Measurements from ENCODE around the gene KLRD1.
"Not testable (repeated sequence)": the region's sequence is repeated elsewhere in the genome, so short reads cannot be mapped to it uniquely, and the experiment has no call there.

KLRD1 gene

GRCh38 chr12:10366875-10367274 is 59.2 kb downstream of the KLRD1 start:
- H3K4me3 ChIP-seq (ENCODE audit: insufficient read depth, low read depth, low read length, poor library complexity, severe bottlenecking): no peak overlapping the region
- no peaks in the 10 kb centered on the region for H3K9me3 ChIP-seq (ENCODE audit: control insufficient read depth, low read length)
- no peaks in the 10 kb centered on the region for H3K27me3 ChIP-seq (replicated peaks; ENCODE audit: control insufficient read depth, insufficient read depth, low read length, poor library complexity, severe bottlenecking)
- H3K27ac ChIP-seq (ENCODE audit: insufficient read depth, low read length, poor library complexity, severe bottlenecking): no peak overlapping the region
- no peaks in the 10 kb centered on the region for H3K36me3 ChIP-seq (ENCODE audit: control insufficient read depth, insufficient read depth, low read length)
- no peak for DNase-seq
- peaks cover 5% of the 10 kb centered on the region for H3K4me1 ChIP-seq (ENCODE audit: control insufficient read depth, insufficient read depth, low read length, poor library complexity, severe bottlenecking)

GRCh38 chr12:10367714-10368113 is 60.0 kb downstream of the KLRD1 start:
- H3K27ac ChIP-seq (ENCODE audit: insufficient read depth, low read length, poor library complexity, severe bottlenecking): not testable (repeated sequence)

GRCh38 chr12:10368206-10369171 is 60.8 kb downstream of the KLRD1 start:
- H3K27ac ChIP-seq (ENCODE audit: insufficient read depth, low read length, poor library complexity, severe bottlenecking): no peak overlapping the region
- H3K9me3 ChIP-seq (ENCODE audit: control insufficient read depth, low read length): no peaks in the 10 kb centered on the region
- DNase-seq: no peak
- H3K36me3 ChIP-seq (ENCODE audit: control insufficient read depth, insufficient read depth, low read length): no peaks in the 10 kb centered on the region
- H3K27me3 ChIP-seq (replicated peaks; ENCODE audit: control insufficient read depth, insufficient read depth, low read length, poor library complexity, severe bottlenecking): no peaks in the 10 kb centered on the region
- H3K4me3 ChIP-seq (ENCODE audit: insufficient read depth, low read depth, low read length, poor library complexity, severe bottlenecking): no peak overlapping the region
- H3K4me1 ChIP-seq (ENCODE audit: control insufficient read depth, insufficient read depth, low read length, poor library complexity, severe bottlenecking): peaks cover 5% of the 10 kb centered on the region

More at GRCh38 chr12:10367714-10368113, 60.0 kb downstream of the KLRD1 start:
- H3K27me3 ChIP-seq (replicated peaks; ENCODE audit: control insufficient read depth, insufficient read depth, low read length, poor library complexity, severe bottlenecking); H3K9me3 ChIP-seq (ENCODE audit: control insufficient read depth, low read length); H3K36me3 ChIP-seq (ENCODE audit: control insufficient read depth, insufficient read depth, low read length); DNase-seq; H3K4me1 ChIP-seq (ENCODE audit: control insufficient read depth, insufficient read depth, low read length, poor library complexity, severe bottlenecking); H3K4me3 ChIP-seq (ENCODE audit: insufficient read depth, low read depth, low read length, poor library complexity, severe bottlenecking): not testable (repeated sequence)

GRCh38 chr12:10369557-10370415 is 62.1 kb downstream of the KLRD1 start:
- peaks cover 5% of the 10 kb centered on the region for H3K4me1 ChIP-seq (ENCODE audit: control insufficient read depth, insufficient read depth, low read length, poor library complexity, severe bottlenecking)
- H3K27me3 ChIP-seq (replicated peaks; ENCODE audit: control insufficient read depth, insufficient read depth, low read length, poor library complexity, severe bottlenecking): no peaks in the 10 kb centered on the region
- H3K9me3 ChIP-seq (ENCODE audit: control insufficient read depth, low read length): no peaks in the 10 kb centered on the region
- H3K36me3 ChIP-seq (ENCODE audit: control insufficient read depth, insufficient read depth, low read length): no peaks in the 10 kb centered on the region
- DNase-seq: no peak
- no peak overlapping the region for H3K27ac ChIP-seq (ENCODE audit: insufficient read depth, low read length, poor library complexity, severe bottlenecking)
- H3K4me3 ChIP-seq (ENCODE audit: insufficient read depth, low read depth, low read length, poor library complexity, severe bottlenecking): no peak overlapping the region

DNA sequence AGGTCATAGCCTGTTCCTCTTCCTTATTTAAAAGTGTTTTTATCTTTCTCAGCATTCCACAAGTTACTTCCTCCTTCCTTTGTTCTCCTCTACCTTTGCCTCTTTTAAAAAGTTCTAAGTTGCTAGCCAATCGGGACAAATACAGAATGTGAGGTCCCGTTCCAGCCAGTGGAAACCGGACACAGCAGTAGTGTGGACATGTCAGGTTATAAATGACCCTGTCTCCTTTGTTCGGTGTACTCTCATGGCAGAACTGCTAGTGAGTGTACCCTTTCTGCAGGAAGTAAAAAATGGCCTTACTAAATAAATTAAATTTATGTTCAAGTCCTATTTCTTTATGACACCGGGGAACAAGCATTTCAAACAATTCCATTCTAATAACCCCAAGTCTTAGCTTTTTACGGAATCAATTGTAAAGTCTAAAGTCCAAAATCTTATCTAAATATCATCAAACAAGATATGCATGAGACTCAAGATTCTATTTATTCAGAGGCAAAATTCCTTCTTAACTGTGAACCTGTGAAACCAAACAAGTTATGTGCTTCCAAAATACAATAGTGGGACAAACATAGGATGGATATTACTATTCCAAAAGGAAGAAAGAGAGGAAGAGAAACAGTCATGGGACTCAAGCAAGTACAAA is 64.3 kb downstream of the KLRD1 start:
- not testable (repeated sequence) for H3K4me3 ChIP-seq (ENCODE audit: insufficient read depth, low read depth, low read length, poor library complexity, severe bottlenecking); H3K9me3 ChIP-seq (ENCODE audit: control insufficient read depth, low read length); H3K36me3 ChIP-seq (ENCODE audit: control insufficient read depth, insufficient read depth, low read length); H3K27ac ChIP-seq (ENCODE audit: insufficient read depth, low read length, poor library complexity, severe bottlenecking); DNase-seq; H3K27me3 ChIP-seq (replicated peaks; ENCODE audit: control insufficient read depth, insufficient read depth, low read length, poor library complexity, severe bottlenecking); H3K4me1 ChIP-seq (ENCODE audit: control insufficient read depth, insufficient read depth, low read length, poor library complexity, severe bottlenecking)

DNA sequence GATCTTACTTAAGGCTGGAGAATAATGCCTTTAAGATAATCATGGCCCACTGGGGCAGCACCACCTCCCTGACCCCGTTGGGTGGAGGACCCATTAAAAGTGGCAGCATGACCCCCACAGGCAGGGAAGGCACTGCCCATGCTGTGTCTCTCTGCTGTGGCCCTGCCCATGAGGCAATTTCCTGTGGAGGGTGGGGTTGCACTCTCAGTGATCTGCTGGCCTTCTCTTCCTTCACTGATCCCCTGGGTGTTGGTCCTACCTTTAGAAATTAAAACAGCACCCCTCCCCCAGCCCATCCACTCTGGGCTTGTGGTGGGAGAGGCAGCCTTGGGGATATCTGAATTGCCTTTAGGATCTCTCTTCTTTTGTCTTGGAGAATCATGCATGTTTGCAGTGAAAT is 64.9 kb downstream of the KLRD1 start:
- no peak for DNase-seq
- Histone ChIP-seq H3K27me3 (replicated peaks; ENCODE audit: control insufficient read depth, insufficient read depth, low read length, poor library complexity, severe bottlenecking) (no peaks in the 10 kb centered on the region), H3K9me3 (ENCODE audit: control insufficient read depth, low read length) (no peaks in the 10 kb centered on the region), H3K4me3 (ENCODE audit: insufficient read depth, low read depth, low read length, poor library complexity, severe bottlenecking) (no peak overlapping the region), H3K27ac (ENCODE audit: insufficient read depth, low read length, poor library complexity, severe bottlenecking) (no peak overlapping the region), H3K36me3 (ENCODE audit: control insufficient read depth, insufficient read depth, low read length) (no peaks in the 10 kb centered on the region), H3K4me1 (ENCODE audit: control insufficient read depth, insufficient read depth, low read length, poor library complexity, severe bottlenecking) (no peaks in the 10 kb centered on the region)

GRCh38 chr12:10374624-10375018 is 67.0 kb downstream of the KLRD1 start:
- no peaks in the 10 kb centered on the region for H3K9me3 ChIP-seq (ENCODE audit: control insufficient read depth, low read length)
- no peaks in the 10 kb centered on the region for H3K4me1 ChIP-seq (ENCODE audit: control insufficient read depth, insufficient read depth, low read length, poor library complexity, severe bottlenecking)
- no peak for DNase-seq
- H3K27me3 ChIP-seq (replicated peaks; ENCODE audit: control insufficient read depth, insufficient read depth, low read length, poor library complexity, severe bottlenecking): no peaks in the 10 kb centered on the region
- no peak overlapping the region for H3K4me3 ChIP-seq (ENCODE audit: insufficient read depth, low read depth, low read length, poor library complexity, severe bottlenecking)
- H3K27ac ChIP-seq (ENCODE audit: insufficient read depth, low read length, poor library complexity, severe bottlenecking): no peak overlapping the region
- no peaks in the 10 kb centered on the region for H3K36me3 ChIP-seq (ENCODE audit: control insufficient read depth, insufficient read depth, low read length)

- H3K27ac ChIP-seq (ENCODE audit: insufficient read depth, low read length, poor library complexity, severe bottlenecking); DNase-seq; H3K27me3 ChIP-seq (replicated peaks; ENCODE audit: control insufficient read depth, insufficient read depth, low read length, poor library complexity, severe bottlenecking); H3K4me3 ChIP-seq (ENCODE audit: insufficient read depth, low read depth, low read length, poor library complexity, severe bottlenecking); H3K4me1 ChIP-seq (ENCODE audit: control insufficient read depth, insufficient read depth, low read length, poor library complexity, severe bottlenecking); H3K36me3 ChIP-seq (ENCODE audit: control insufficient read depth, insufficient read depth, low read length); H3K9me3 ChIP-seq (ENCODE audit: control insufficient read depth, low read length): not testable (repeated sequence)
Observed at GRCh38 chr12:10378737-10379136, 71.1 kb downstream of the KLRD1 start.
